Measurements from ENCODE around the gene FOSL2.

FOSL2 gene

GRCh38 chr2:28412625-28413151, 20.0 kb downstream of the FOSL2 start:
- DNase-seq (ENCODE audit: low spot score), result no peak

- no peak for DNase-seq (ENCODE audit: low spot score)
Measured at GRCh38 chr2:28413152-28413898, 20.7 kb downstream of the FOSL2 start.

GRCh38 chr2:28413899-28414295, 21.2 kb downstream of the FOSL2 start:
- DNase-seq (ENCODE audit: low spot score), result no peak

- no peak for DNase-seq (ENCODE audit: low spot score)
Measured at GRCh38 chr2:28414583-28414982, 21.9 kb downstream of the FOSL2 start.

GRCh38 chr2:28415010-28415409, 22.4 kb downstream of the FOSL2 start:
- no peak for DNase-seq (ENCODE audit: low spot score)

- DNase-seq (ENCODE audit: low spot score), result no peak
Measured at GRCh38 chr2:28415715-28416114, 23.1 kb downstream of the FOSL2 start.

GRCh38 chr2:28419003-28419402, 26.3 kb downstream of the FOSL2 start:
- DNase-seq (ENCODE audit: low spot score), result no peak

GRCh38 chr2:28419443-28420270, 27.0 kb downstream of the FOSL2 start:
- no peak for DNase-seq (ENCODE audit: low spot score)

GRCh38 chr2:28420722-28421121, 28.1 kb downstream of the FOSL2 start:
- DNase-seq (ENCODE audit: low spot score), result no peak

GRCh38 chr2:28422908-28423741, 30.5 kb downstream of the FOSL2 start:
- DNase-seq (ENCODE audit: low spot score), result no peak

GRCh38 chr2:28423856-28424605, 31.4 kb downstream of the FOSL2 start:
- DNase-seq (ENCODE audit: low spot score), result no peak

- no peak for DNase-seq (ENCODE audit: low spot score)
Measured at GRCh38 chr2:28424799-28425463, 32.3 kb downstream of the FOSL2 start.

GRCh38 chr2:28425464-28425835, 32.8 kb downstream of the FOSL2 start:
- DNase-seq (ENCODE audit: low spot score), result no peak

- DNase-seq (ENCODE audit: low spot score), result no peak
Measured at GRCh38 chr2:28427741-28428415, 35.2 kb downstream of the FOSL2 start.

- DNase-seq (ENCODE audit: low spot score), result no peak
Measured at GRCh38 chr2:28428486-28428885, 35.8 kb downstream of the FOSL2 start.

- DNase-seq (ENCODE audit: low spot score), result no peak
Measured at GRCh38 chr2:28429636-28430376, 37.1 kb downstream of the FOSL2 start.

GRCh38 chr2:28430377-28430765, 37.7 kb downstream of the FOSL2 start:
- no peak for DNase-seq (ENCODE audit: low spot score)

GRCh38 chr2:28430788-28431418, 38.2 kb downstream of the FOSL2 start:
- DNase-seq (ENCODE audit: low spot score), result no peak

- DNase-seq (ENCODE audit: low spot score), result no peak
Measured at GRCh38 chr2:28431741-28432140, 39.1 kb downstream of the FOSL2 start.

Data from hepatic stellate cell (primary cell).